DND-41 (cell line): Measurements from ENCODE around the gene RYR2.

ENCODE experiments used
- CTCF ChIP-seq: IDR thresholded peaks from 2 replicates; pipeline ENCODE4 v1.5.1; 2012; ENCODE audit warnings: borderline replicate concordance, low read length, moderate library complexity, mild to moderate bottlenecking; ENCODE audit not compliant: poor library complexity, severe bottlenecking; ENCODE audit errors: extremely low read depth
- EZH2 ChIP-seq: IDR thresholded peaks from 3 replicates; pipeline ENCODE4 v1.6.1; 2012; ENCODE audit warnings: borderline replicate concordance, low read depth, mild to moderate bottlenecking, moderate library complexity, low read length, inconsistent platforms; ENCODE audit not compliant: severe bottlenecking

GRCh38 chr1:237032029-237032428 lies 10.0 kb upstream of the RYR2 start:
- TF ChIP-seq CTCF (no peak), EZH2 (no peak)
